HEK293T (cell line): ENCODE data around the gene TIMM29.

Source experiments
- ARNT ChIP-seq: fragments of 450-650 bp; IDR thresholded peaks from 2 replicates; pipeline ENCODE4 v1.6.1; 2017; ENCODE audit warnings: mild to moderate bottlenecking
- ELF4 ChIP-seq: fragments of 450-650 bp; IDR thresholded peaks from 2 replicates; pipeline ENCODE4 v1.6.1; 2017; ENCODE audit warnings: antibody characterized with exemption
- FOXK2 ChIP-seq: fragments of 450-650 bp; IDR thresholded peaks from 2 replicates; pipeline ENCODE4 v1.6.1; 2016; ENCODE audit warnings: mild to moderate bottlenecking
- L3MBTL2 ChIP-seq: fragments of 450-650 bp; conservative IDR thresholded peaks from 2 replicates; pipeline ENCODE4 v1.6.1; 2016; ENCODE audit warnings: mild to moderate bottlenecking
- LEF1 ChIP-seq: fragments of 450-650 bp; IDR thresholded peaks from 2 replicates; pipeline ENCODE4 v1.6.1; 2017; ENCODE audit warnings: mild to moderate bottlenecking, borderline replicate concordance
- NFRKB ChIP-seq: fragments of 450-650 bp; IDR thresholded peaks from 2 replicates; pipeline ENCODE4 v1.6.1; 2016; ENCODE audit warnings: mild to moderate bottlenecking, moderate library complexity
- PKNOX1 ChIP-seq: fragments of 450-650 bp; IDR thresholded peaks from 2 replicates; pipeline ENCODE4 v1.6.1; 2016
- SP1 ChIP-seq: fragments of 450-650 bp; IDR thresholded peaks from 2 replicates; pipeline ENCODE4 v1.6.1; 2017
- SUZ12 ChIP-seq: fragments of 450-650 bp; IDR thresholded peaks from 2 replicates; pipeline ENCODE4 v1.6.1; 2016; ENCODE audit warnings: mild to moderate bottlenecking

GRCh38 chr19:10908380-10908960, 20.1 kb upstream of the TIMM29 start:
- no peak for TF ChIP-seq FOXK2
- TF ChIP-seq NFRKB: no peak
- TF ChIP-seq ARNT: no peak
- no peak for TF ChIP-seq PKNOX1
- TF ChIP-seq LEF1: no peak
- no peak for TF ChIP-seq SUZ12
- TF ChIP-seq ELF4: no peak
- no peak for TF ChIP-seq L3MBTL2
- TF ChIP-seq SP1: no peak
